HepG2 (cell line): ENCODE measurements around the gene ADGRL3. TPM values are rescaled to one million over a fixed set of nuclear protein-coding genes. Genes with fewer than 3 reads are reported as not detected.

ENCODE experiments used
- ATAC-seq: fragments of 200-7000 bp; cut with Tn5 transposase; 3 replicates; pipeline ENCODE4 v1.9.1; 2020; ENCODE audit warnings: mild to moderate bottlenecking, moderate library complexity
- BruUV-seq: library from RNA; stranded (reverse); fragments of 400-500 nt; replicated peaks from 2 replicates; lab custom pipeline; 2021; lab: Mats Ljungman, UMichigan
- CTCF ChIA-PET: fragments of 300-600 bp; formaldehyde crosslinking; extraction: SDS; loops from one replicate; lab custom pipeline; 2021; ENCODE audit warnings: low total read pairs, inconsistent platforms, low intra/inter-chr PET ratio; lab: Yijun Ruan, JAX
- POLR2A ChIA-PET: fragments of 350-600 bp; sonication (Branson Sonifier 250); formaldehyde crosslinking; loops from one replicate; lab custom pipeline; 2020; ENCODE audit warnings: antibody characterized with exemption, inconsistent platforms; lab: Yijun Ruan, JAX
- DNase-seq: peaks from one replicate; pipeline ENCODE4 v3.0.0-alpha.2; 2015; ENCODE audit warnings: low spot score
- FAIRE-seq: peaks from 3 replicates; lab custom pipeline; 2011; peaks lifted over from hg19 to GRCh38; lab: Jason Lieb, UNC
- H2AFZ ChIP-seq: one replicate; pipeline ENCODE4 v1.6.1; 2011; ENCODE audit warnings: low read length, inconsistent platforms
- H3K27ac ChIP-seq: fragments of 300-600 bp; 3 replicates; pipeline ENCODE4 v1.8.0; 2011; ENCODE audit warnings: mixed run types, mild to moderate bottlenecking, mixed read lengths, low read length, inconsistent platforms; ENCODE audit not compliant: insufficient read depth; ENCODE audit errors: extremely low read length
- H3K27me3 ChIP-seq, 2 experiments: fragments of 200-600 bp in 1 of 2; 2 replicates in 1 of 2; 3 replicates in 1 of 2; pipeline versions ENCODE4 v1.6.0 to v1.8.0; 2011; ENCODE audit warnings: low read length in 2 of 2, mild to moderate bottlenecking in 2 of 2, moderate library complexity in 2 of 2, inconsistent platforms in 1 of 2; ENCODE audit not compliant: insufficient read depth in 2 of 2, control insufficient read depth in 1 of 2
- H3K36me3 ChIP-seq, 2 experiments: fragments of 200-600 bp in 1 of 2; replicated peaks in 1 of 2; 2 replicates in 1 of 2; 3 replicates in 1 of 2; pipeline versions ENCODE4 v1.5.1 to v1.8.0; 2011; ENCODE audit warnings: low read length in 2 of 2, inconsistent platforms in 1 of 2; ENCODE audit not compliant: insufficient read depth in 2 of 2, control insufficient read depth in 1 of 2
- H3K4me1 ChIP-seq: 2 replicates; pipeline ENCODE4 v1.5.1; 2012; ENCODE audit warnings: low read length, inconsistent platforms; ENCODE audit not compliant: insufficient read depth
- H3K4me2 ChIP-seq: 2 replicates; pipeline ENCODE4 v1.6.0; 2011; ENCODE audit warnings: low read depth, low read length, inconsistent platforms
- H3K4me3 ChIP-seq, 3 experiments: fragments of 200-600 bp in 1 of 3; sonication (generic), shearing (Covaris generic) in 1 of 3; replicated peaks in 1 of 3; 2 replicates each; pipeline ENCODE4 v1.5.1; 2011 to 2016; ENCODE audit warnings: low read length in 3 of 3, inconsistent platforms in 2 of 3, low read depth in 2 of 3, mild to moderate bottlenecking in 2 of 3, control low read depth in 1 of 3, mixed read lengths in 1 of 3; ENCODE audit not compliant: insufficient read depth in 1 of 3
- H3K79me2 ChIP-seq: one replicate; pipeline ENCODE4 v1.6.1; 2011; ENCODE audit warnings: low read length, inconsistent platforms; ENCODE audit not compliant: insufficient read depth
- H3K9ac ChIP-seq: 2 replicates; pipeline ENCODE4 v1.6.0; 2011; ENCODE audit warnings: mild to moderate bottlenecking, low read depth, low read length, inconsistent platforms; ENCODE audit not compliant: insufficient read depth
- H3K9me3 ChIP-seq: 2 replicates; pipeline ENCODE4 v1.5.1; 2012; ENCODE audit warnings: mild to moderate bottlenecking, low read length
- H4K20me1 ChIP-seq: 2 replicates; pipeline ENCODE4 v1.6.0; 2011; ENCODE audit warnings: inconsistent platforms, mild to moderate bottlenecking, low read length, moderate library complexity; ENCODE audit not compliant: insufficient read depth
- JUNB ChIP-seq: sonication (generic); formaldehyde crosslinking; IDR thresholded peaks from 2 replicates; pipeline ENCODE4 v1.8.0; 2022; ENCODE audit warnings: missing genetic modification reagents, mild to moderate bottlenecking, borderline replicate concordance
- MIER2 ChIP-seq: IDR thresholded peaks from 2 replicates; pipeline ENCODE4 v1.6.1; 2016; ENCODE audit warnings: missing biosample characterization, missing genetic modification reagents
- SKI ChIP-seq: fragments of 450-650 bp; IDR thresholded peaks from one replicate; pipeline ENCODE4 v1.6.1; 2018; ENCODE audit warnings: mild to moderate bottlenecking; ENCODE audit not compliant: partially characterized antibody
- ZNF225 ChIP-seq: sonication (generic); formaldehyde crosslinking; IDR thresholded peaks from 2 replicates; pipeline ENCODE4 v1.4.0; 2020; ENCODE audit warnings: mild to moderate bottlenecking, missing genetic modification reagents
- WGBS: methylation state at CpG from one replicate; pipeline ENCODE4 v1.1.6; 2017; ENCODE audit warnings: low lambda C conversion rate; 5-methylcytosine and 5-hydroxymethylcytosine counted together
- in situ Hi-C: cut with HindIII; loops from 2 replicates; pipeline ENCODE4 v1.10.0; 2017; ENCODE audit warnings: low pct_unique_long_range_greater_than_20kb; ENCODE audit not compliant: extremely low pct_ligation_motif_present
- intact Hi-C: fragments of 100-400 bp; cut with micrococcal nuclease; formaldehyde crosslinking; loops from one replicate; pipeline ENCODE4 v1.10.0; 2022; ENCODE audit not compliant: unreplicated experiment
- polyA plus RNA-seq, 8 experiments: library from polyadenylated mRNA; depleted of rRNA in 3 of 8; stranded (reverse) in 7 of 8; unstranded in 1 of 8; fragments of >200 nt; fragmentation: Illumina TruSeq in 4 of 8; extraction: Trizol in 4 of 8; gene quantifications; 2 replicates each; pipeline versions ENCODE4 v1.2.1 to v1.2.3, GENCODE V29; 2011 to 2016; ENCODE audit warnings: low read depth in 4 of 8, missing spikeins in 1 of 8, mixed read lengths in 1 of 8; ENCODE audit not compliant: insufficient read depth in 1 of 8
- total RNA-seq, 5 experiments: library from RNA; depleted of rRNA; stranded (reverse); fragments of >200 nt; fragmentation: Illumina TruSeq; extraction: Trizol; gene quantifications; 2 replicates each; pipeline ENCODE4 v1.2.3, GENCODE V29; 2016; ENCODE audit warnings: low read depth in 1 of 5
- TF ChIP-seq, protein P1 (sequence below): sonication (generic); formaldehyde crosslinking; IDR thresholded peaks from 2 replicates; pipeline ENCODE4 v1.4.0; 2020; ENCODE audit warnings: missing genetic modification reagents

The ADGRL3 gene
- total and polyA plus RNA-seq, 2 of the 13 experiments (the other 11 are each of a cell fraction or from before 2014, with no cell fraction given), result 0.04 to 0.05 TPM

DNA sequence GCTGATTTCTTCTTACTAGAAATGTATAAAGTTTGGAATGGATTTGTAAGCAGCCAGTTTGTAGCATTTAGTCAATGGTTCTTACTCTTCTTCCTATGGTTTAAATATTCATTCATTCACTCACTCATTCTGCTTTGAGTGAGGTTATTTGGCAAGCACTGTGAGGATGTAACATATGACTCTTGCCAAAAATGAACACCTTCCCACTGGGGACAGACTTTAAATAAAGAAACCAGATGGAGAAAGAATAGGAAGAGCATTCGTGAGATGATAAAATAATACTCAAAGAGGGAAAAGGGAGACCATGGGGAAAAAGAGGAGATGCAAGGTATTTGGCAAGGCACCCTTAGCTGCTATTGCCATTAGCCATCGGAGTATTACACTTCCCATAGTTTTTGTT, 586.1 kb downstream of the ADGRL3 start (continued):
- TF ChIP-seq, protein P1, sequence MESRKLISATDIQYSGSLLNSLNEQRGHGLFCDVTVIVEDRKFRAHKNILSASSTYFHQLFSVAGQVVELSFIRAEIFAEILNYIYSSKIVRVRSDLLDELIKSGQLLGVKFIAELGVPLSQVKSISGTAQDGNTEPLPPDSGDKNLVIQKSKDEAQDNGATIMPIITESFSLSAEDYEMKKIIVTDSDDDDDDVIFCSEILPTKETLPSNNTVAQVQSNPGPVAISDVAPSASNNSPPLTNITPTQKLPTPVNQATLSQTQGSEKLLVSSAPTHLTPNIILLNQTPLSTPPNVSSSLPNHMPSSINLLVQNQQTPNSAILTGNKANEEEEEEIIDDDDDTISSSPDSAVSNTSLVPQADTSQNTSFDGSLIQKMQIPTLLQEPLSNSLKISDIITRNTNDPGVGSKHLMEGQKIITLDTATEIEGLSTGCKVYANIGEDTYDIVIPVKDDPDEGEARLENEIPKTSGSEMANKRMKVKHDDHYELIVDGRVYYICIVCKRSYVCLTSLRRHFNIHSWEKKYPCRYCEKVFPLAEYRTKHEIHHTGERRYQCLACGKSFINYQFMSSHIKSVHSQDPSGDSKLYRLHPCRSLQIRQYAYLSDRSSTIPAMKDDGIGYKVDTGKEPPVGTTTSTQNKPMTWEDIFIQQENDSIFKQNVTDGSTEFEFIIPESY, result no peak

DNA sequence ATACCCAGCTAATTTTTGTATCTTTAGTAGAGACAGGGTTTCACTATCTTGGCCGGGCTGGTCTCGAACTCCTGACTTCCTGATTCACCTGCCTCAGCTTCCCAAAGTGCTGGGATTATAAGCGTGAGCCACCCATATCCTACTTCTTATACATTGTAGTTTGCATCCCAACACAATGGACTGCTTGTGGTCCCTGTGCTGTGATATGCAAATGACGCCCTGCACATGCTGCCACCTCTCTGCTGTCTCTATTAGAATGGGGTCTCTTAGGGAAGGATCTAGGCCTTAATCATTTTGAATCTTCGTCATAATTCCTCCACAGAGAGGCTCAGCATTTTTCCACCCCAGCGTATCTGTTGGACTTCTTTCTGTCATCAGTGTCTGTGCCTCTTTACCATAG, 595.9 kb downstream of the ADGRL3 start:
- POLR2A ChIA-PET, result no interaction called here
- WGBS, result 16% methylated on average over 6 of the region's 6 CpGs
- TF ChIP-seq JUNB (CRISPR knock-in tag) (no peak), MIER2 (CRISPR knock-in tag) (no peak)
- in situ Hi-C loops (no loop called here), intact Hi-C loops (no loop called here)
- FAIRE-seq, result no peak
- no peaks in the 10 kb centered on the region for H3K36me3 ChIP-seq
- H3K79me2 ChIP-seq, result no peaks in the 10 kb centered on the region
- BruUV-seq, result no TSS peak
- CTCF ChIA-PET, result no interaction called here
- no peak for DNase-seq
- no peaks in the 10 kb centered on the region for H3K9me3 ChIP-seq
- no peaks in the 10 kb centered on the region for H3K4me1 ChIP-seq
- no peak overlapping the region for H3K27ac ChIP-seq
- H4K20me1 ChIP-seq, result no peaks in the 10 kb centered on the region
- no peak overlapping the region for H3K4me2 ChIP-seq
- H3K9ac ChIP-seq, result no peak overlapping the region
- no peak overlapping the region for H3K4me3 ChIP-seq
- H2AFZ ChIP-seq, result no peak overlapping the region
- H3K27me3 ChIP-seq, result no peaks in the 10 kb centered on the region
- ATAC-seq, result no peak

DNA sequence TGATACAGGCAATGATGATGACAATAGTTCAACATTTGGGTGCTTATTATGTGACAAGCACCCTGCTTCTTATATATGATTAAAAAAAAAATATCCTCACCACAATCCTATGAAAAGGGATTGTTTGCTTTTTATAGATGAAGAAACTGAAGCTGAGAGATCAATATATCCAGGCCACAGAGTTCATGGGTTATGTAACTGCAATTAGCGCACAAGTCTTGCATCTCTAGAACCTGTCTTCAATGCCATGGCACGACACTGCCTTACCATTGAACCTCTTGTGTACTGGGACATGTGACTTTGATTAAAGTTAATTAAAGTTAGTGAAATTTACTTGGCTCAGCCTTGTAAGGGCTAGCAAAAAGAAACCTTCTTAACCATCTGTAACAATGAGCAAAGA, 599.7 kb downstream of the ADGRL3 start:
- Histone ChIP-seq H3K9me3 (no peaks in the 10 kb centered on the region), H3K9ac (no peak overlapping the region), H3K4me3 (no peak overlapping the region), H3K79me2 (no peaks in the 10 kb centered on the region), H3K36me3 (no peaks in the 10 kb centered on the region), H3K4me2 (no peak overlapping the region), H3K27me3 (no peaks in the 10 kb centered on the region), H2AFZ (no peak overlapping the region), H3K4me1 (no peaks in the 10 kb centered on the region), H4K20me1 (no peaks in the 10 kb centered on the region)
- CTCF ChIA-PET, result no interaction called here
- DNase-seq, result no peak
- no TSS peak for BruUV-seq
- POLR2A ChIA-PET, result no interaction called here
- in situ Hi-C loops, result no loop called here
- no peak for TF ChIP-seq SKI
- TF ChIP-seq ZNF225 (CRISPR knock-in tag), result no peak
- TF ChIP-seq, all 625 proteins: peak for 0
- FAIRE-seq, result no peak
- WGBS, result 0% methylated on average over 2 of the region's 2 CpGs
- ATAC-seq, result no peak
- H3K27ac ChIP-seq, result no peak overlapping the region
- intact Hi-C loops, result no loop called here
